Fibroblast of gingiva (primary cell): Measurements from ENCODE around the gene PRKG1.

Experiments
- DNase-seq: peaks from one replicate; pipeline ENCODE4 v3.0.0-alpha.2; 2011; ENCODE audit warnings: low read depth

Gene PRKG1

GRCh38 chr10:51763746-51764145 is 689.5 kb downstream of the PRKG1 start:
- no peak for DNase-seq

GRCh38 chr10:51765284-51765971 is 691.1 kb downstream of the PRKG1 start:
- no peak for DNase-seq

GRCh38 chr10:51766423-51767102 is 692.3 kb downstream of the PRKG1 start:
- DNase-seq, result no peak

GRCh38 chr10:51767103-51767763 is 692.9 kb downstream of the PRKG1 start:
- DNase-seq, result no peak

DNA sequence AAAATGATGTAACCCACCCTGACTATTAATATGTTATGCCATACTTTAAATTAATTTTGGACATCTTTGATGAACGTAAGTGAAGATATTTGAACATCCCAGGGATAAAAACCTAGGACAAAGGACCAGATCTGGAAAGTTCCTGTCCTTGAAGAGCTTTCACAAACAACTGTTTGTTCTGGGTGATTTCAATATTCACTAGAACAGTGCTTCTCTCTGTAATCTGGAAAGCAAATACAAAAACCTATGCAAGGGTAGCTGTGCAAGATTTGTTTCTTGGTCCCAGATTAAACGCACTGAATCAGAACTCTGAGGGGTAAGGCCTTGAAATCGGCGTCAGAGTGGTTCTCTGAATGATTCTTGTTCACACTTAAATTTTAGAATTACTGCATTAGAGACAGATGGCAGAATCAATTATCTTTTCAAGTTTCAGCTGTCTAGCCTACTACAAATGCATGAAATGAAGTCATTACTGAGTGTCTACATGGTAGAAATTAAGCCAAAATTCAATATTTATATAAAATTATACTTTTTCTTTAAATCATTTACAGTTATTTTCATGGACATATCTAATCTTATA is 694.7 kb downstream of the PRKG1 start:
- DNase-seq, result no peak

- peak; percentile 67 for DNase-seq
Measured at GRCh38 chr10:51770709-51771108, 696.4 kb downstream of the PRKG1 start.

DNA sequence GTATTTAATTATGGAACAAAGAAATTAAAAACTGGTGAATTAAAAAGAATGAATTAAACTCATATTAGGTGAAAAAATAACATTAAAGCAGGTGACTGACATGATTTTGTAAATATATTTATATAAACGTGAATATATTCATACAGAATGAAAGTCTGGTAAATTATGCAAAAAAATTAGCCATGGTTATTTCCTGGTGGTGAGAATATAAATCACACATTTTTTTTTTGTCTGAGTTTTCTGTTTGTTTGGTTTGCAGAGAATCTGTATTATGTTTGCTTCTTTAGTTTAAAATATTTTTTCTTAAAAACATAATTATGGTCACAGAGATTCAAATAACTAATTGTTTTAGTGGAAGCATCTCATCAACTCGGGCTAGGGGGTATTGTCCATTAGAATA is 698.1 kb downstream of the PRKG1 start:
- DNase-seq, result no peak

DNA sequence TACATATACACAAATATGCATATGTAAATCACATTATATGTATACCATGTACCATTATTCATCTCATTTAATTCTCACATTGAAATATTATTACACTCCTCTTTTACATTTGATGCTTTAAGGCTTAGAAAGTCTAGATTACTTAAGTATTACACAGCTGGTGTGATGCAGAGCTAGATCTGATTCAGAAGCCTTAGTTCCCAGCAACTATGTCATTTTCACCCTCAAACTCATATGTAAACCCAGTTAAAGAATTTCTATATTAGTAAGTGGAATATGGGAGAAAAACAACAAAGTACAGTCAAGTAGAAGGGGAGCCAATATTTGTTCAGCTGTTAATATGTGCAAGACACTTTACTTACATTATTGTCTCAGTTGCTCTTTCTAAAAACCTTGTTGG is 699.4 kb downstream of the PRKG1 start:
- no peak for DNase-seq

DNA sequence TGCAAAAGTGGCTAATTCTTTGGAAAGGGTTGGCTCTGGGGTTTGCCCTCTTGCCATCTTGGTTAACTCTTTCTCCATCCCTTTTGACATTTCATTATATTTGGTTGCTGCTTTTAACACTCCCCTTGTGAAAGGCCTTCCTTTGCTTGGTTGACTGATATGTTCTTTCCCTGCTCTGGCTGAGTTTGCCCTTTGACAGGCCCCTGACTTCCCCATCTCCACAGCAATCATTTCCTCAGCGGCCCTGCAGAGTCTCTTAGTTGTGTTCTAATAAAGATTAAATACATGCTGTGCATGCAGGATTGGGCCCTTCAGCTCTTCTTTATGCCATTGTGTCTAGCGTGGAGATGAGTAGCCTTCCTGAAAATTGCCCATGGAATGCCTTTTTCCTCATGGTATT is 709.7 kb downstream of the PRKG1 start:
- DNase-seq, result no peak

- DNase-seq, result no peak
Measured at GRCh38 chr10:51786016-51786683, 711.9 kb downstream of the PRKG1 start.

DNA sequence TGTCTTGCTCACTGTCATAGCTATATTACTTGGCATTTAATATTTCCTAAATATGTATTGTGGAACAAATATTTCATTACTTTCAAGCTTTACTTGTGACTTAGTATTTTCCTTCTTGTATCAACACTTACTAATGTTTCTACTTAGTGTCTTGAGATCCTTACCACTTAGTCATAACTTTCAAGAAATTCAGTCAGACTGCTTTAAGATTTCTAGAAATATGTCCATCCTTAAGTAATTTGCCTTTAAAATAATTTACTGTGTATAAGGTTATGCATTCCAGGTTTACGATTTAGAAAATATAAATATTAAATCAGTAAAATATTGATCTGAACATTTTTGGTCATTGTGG is 712.4 kb downstream of the PRKG1 start:
- no peak for DNase-seq

GRCh38 chr10:51788273-51788672 is 714.0 kb downstream of the PRKG1 start:
- no peak for DNase-seq

GRCh38 chr10:51789118-51789517 is 714.8 kb downstream of the PRKG1 start:
- no peak for DNase-seq

GRCh38 chr10:51789903-51790302 is 715.6 kb downstream of the PRKG1 start:
- DNase-seq, result no peak

DNA sequence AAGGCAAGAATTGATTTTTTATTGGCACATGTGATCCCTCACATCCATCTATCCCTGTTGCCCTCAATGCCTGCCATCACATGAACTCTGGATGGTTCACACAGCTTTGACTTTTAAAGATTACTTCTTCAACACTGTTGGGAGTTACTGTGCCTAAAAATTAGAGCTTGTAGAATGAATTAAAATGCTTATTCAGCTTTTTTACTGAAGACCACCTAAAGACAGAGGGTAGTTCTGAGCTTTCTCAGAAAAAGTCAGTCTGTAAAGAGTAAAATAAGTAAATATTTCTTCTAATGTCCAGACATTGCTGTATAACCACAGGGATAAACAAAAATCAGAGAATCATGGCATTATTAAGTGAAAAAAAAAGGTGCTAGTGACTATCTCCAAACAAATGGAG is 718.4 kb downstream of the PRKG1 start:
- no peak for DNase-seq

- no peak for DNase-seq
Measured at GRCh38 chr10:51800121-51800520, 725.8 kb downstream of the PRKG1 start.

- peak; percentile 74 for DNase-seq
Measured at GRCh38 chr10:51800725-51801424, 726.6 kb downstream of the PRKG1 start.

GRCh38 chr10:51802030-51802429 is 727.7 kb downstream of the PRKG1 start:
- no peak for DNase-seq

DNA sequence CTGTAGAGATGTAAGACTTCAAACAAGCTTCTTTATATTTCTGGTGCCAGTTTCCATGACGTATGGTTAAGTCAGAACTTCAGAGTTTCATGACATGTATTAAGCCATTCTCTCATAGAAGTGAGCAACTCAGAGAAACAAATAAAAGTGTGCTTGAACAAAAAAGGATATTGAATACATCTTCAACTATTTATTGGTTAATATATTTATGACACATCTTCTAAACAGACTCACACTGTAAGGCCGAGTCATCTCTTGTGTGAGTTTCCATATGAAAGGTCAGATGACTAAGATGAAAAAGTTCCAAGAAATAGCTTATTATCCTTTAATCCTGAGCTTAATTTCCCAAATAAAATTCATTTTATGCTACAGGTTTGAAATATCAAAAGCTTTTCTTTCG is 730.6 kb downstream of the PRKG1 start:
- peak; percentile 32 for DNase-seq

DNA sequence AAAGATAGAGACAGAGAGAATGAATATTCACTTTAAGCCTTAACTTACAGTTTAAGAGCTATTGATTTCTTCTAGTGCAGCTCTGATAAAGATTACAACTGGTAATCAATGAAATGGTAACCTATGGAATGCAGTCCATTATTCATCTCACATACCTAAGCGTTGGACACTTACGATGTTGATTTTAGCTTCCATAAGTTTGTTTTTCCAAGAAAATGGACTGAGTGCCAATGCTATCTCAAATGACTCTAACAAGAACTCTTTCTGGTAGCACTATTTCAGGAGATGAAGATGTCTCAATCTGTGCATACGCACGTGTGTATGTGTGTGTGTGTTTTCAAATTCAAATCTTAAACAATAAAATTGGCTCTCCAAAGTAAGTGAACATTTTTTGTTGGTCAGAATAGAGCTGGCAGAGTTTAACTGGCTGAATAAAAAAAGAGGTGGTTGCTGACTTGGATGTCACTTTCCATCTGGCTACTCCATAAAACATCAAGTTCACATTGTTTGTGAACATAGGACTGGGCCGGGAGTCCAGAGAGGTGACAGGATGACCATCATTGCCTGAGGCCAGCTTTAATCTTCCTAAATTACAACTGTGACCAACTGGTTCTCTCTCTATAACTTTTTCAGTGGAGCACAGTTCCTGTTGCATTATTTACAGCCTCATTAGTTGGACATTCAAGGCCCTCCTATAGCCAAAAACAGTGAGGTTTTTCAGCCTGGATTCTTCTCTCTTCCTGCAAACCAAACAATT is 732.0 kb downstream of the PRKG1 start:
- no peak for DNase-seq

DNA sequence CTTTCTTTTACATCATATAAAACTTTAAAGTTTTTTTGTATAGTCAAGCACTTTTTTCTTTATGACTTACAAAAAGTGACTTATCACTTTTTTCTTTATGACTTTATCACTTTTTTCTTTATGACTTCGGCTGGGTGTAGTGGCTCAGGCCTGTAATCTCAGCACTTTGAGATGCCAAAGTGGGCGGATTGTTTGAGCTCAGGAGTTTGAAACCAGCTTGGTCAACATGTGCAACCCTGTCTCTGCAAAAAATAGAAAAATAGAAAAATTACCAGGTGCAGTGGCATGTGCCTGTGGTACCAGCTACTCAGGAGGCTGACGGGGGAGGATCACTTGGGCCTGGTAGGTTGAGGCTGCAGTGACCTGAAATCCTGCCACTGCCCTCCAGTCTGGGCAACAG is 733.9 kb downstream of the PRKG1 start:
- no peak for DNase-seq
